Neural progenitor cell (in vitro differentiated cells): ENCODE results near the gene PSME2. TPM values are rescaled to one million over a fixed set of nuclear protein-coding genes. Genes with fewer than 3 reads are reported as not detected.

Experiments used
- DNase-seq: peaks from one replicate; pipeline ENCODE4 v3.0.0-alpha.2; 2016; ENCODE audit warnings: low spot score
- H2AFZ ChIP-seq: fragments of 200-600 bp; sonication (generic); replicated peaks from 2 replicates; pipeline ENCODE4 v1.6.1; 2016; ENCODE audit warnings: antibody characterized with exemption
- H3F3A ChIP-seq: fragments of 200-600 bp; sonication (generic); 2 replicates; pipeline ENCODE4 v1.6.1; 2016; ENCODE audit warnings: antibody characterized with exemption, low read depth
- H3K27ac ChIP-seq: fragments of 200-600 bp; sonication (generic); 2 replicates; pipeline ENCODE4 v1.5.1; 2016; ENCODE audit warnings: mild to moderate bottlenecking
- H3K27me3 ChIP-seq: fragments of 200-600 bp; sonication (generic); 2 replicates; pipeline ENCODE4 v1.6.1; 2016; ENCODE audit warnings: mild to moderate bottlenecking, moderate library complexity
- H3K36me3 ChIP-seq: fragments of 200-600 bp; sonication (generic); 2 replicates; pipeline ENCODE4 v1.5.1; 2016
- H3K4me1 ChIP-seq: fragments of 200-600 bp; sonication (generic); 2 replicates; pipeline ENCODE4 v1.6.1; 2016; ENCODE audit warnings: mixed run types
- H3K4me2 ChIP-seq: fragments of 200-600 bp; sonication (generic); 2 replicates; pipeline ENCODE4 v1.6.1; 2016
- H3K4me3 ChIP-seq: fragments of 200-600 bp; sonication (generic); 2 replicates; pipeline ENCODE4 v1.5.1; 2016
- H3K79me2 ChIP-seq: fragments of 200-600 bp; sonication (generic); 2 replicates; pipeline ENCODE4 v1.6.1; 2016; ENCODE audit warnings: low read depth
- H3K9ac ChIP-seq: fragments of 200-600 bp; sonication (generic); 2 replicates; pipeline ENCODE4 v1.6.1; 2016
- H3K9me3 ChIP-seq: fragments of 200-600 bp; sonication (generic); 2 replicates; pipeline ENCODE4 v1.5.1; 2016; ENCODE audit warnings: low read depth
- H4K20me1 ChIP-seq: fragments of 200-600 bp; sonication (generic); 2 replicates; pipeline ENCODE4 v1.6.1; 2016; ENCODE audit warnings: low read depth
- H3K27ac Mint-ChIP-seq: 3 replicates; pipeline ENCODE4 v1.8.0; 2021; ENCODE audit warnings: mixed read lengths
- H3K27me3 Mint-ChIP-seq: 2 replicates; pipeline ENCODE4 v1.8.0; 2022; ENCODE audit warnings: low read depth, mild to moderate bottlenecking, inconsistent platforms, moderate library complexity, mixed read lengths; ENCODE audit not compliant: insufficient read depth
- H3K36me3 Mint-ChIP-seq: 3 replicates; pipeline ENCODE4 v1.8.0; 2021; ENCODE audit warnings: mixed read lengths
- H3K4me1 Mint-ChIP-seq: 3 replicates; pipeline ENCODE4 v1.8.0; 2021; ENCODE audit warnings: mixed read lengths
- H3K4me3 Mint-ChIP-seq: 3 replicates; pipeline ENCODE4 v1.8.0; 2021; ENCODE audit warnings: mild to moderate bottlenecking, moderate library complexity, mixed read lengths
- H3K9me3 Mint-ChIP-seq: 3 replicates; pipeline ENCODE4 v1.8.0; 2020; ENCODE audit warnings: mixed read lengths
- EZH2 ChIP-seq: fragments of 200-600 bp; sonication (generic); IDR thresholded peaks from 2 replicates; pipeline ENCODE4 v1.6.1; 2017; ENCODE audit warnings: antibody characterized with exemption, mild to moderate bottlenecking, moderate library complexity
- EZH2phosphoT487 ChIP-seq: fragments of 200-600 bp; sonication (generic); IDR thresholded peaks from 2 replicates; pipeline ENCODE4 v1.6.1; 2017; ENCODE audit warnings: antibody characterized with exemption
- microRNA-seq: library from miRNA; unstranded; fragments of <30 nt; microRNA quantifications from one replicate; pipeline ENCODE4, GENCODE V29; 2016
- small RNA-seq: library from RNA; depleted of rRNA; stranded (forward); fragments of <200 nt; gene quantifications from one replicate; pipeline ENCODE3, GENCODE V24; 2015
- total RNA-seq: library from RNA; depleted of rRNA; stranded (reverse); fragments of >200 nt; gene quantifications from 2 replicates; pipeline ENCODE4 v1.2.3, GENCODE V29; 2015; ENCODE audit warnings: low replicate concordance
- TF ChIP-seq, protein P1 (sequence below): fragments of 200-600 bp; sonication (generic); IDR thresholded peaks from 2 replicates; pipeline ENCODE4 v1.5.1; 2017; ENCODE audit warnings: antibody characterized with exemption, mild to moderate bottlenecking

Gene PSME2
- total RNA-seq, 1 donor from 2014 or later = 43.5 TPM

DNA sequence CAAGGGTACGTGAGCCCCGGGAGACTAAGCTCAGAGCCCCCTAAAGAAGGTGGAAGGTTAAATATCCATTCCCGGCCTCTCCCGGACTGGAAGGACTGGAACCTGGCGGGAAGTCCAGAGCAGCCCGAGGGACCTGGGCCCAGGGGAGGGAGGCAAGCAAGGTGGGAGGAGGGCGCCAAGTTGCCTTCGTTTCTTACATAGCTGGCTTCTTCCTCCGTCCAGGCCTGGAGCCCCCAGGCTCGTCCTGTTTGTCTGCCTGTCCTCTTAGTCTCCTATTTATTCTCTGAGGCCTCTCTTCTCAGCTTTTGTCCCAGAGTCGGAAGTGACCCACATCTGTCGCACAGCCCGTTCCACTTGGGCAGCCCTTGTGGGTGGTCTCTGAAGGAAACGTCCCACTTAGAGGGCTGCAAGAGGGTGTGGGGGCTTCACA, 51.6 kb downstream of the PSME2 start:
- Histone ChIP-seq H4K20me1 (no peaks in the 10 kb centered on the region), H3K4me1 (peaks cover 15% of the 10 kb centered on the region), H3K9me3 (no peaks in the 10 kb centered on the region), H3K4me2 (peak overlapping the region; percentile 94), H2AFZ (peak overlapping the region; percentile 75), H3K4me3 (peak overlapping the region; percentile 81), H3K9ac (peak overlapping the region; percentile 5), H3K27ac (no peak overlapping the region), H3F3A (peaks cover 24% of the 10 kb centered on the region), H3K27me3 (no peaks in the 10 kb centered on the region), H3K79me2 (no peaks in the 10 kb centered on the region), H3K36me3 (no peaks in the 10 kb centered on the region)
- DNase-seq = peak; percentile 45
- Mint-ChIP-seq H3K27me3 (peaks cover 8% of the 10 kb centered on the region), H3K4me1 (peaks cover 28% of the 10 kb centered on the region), H3K9me3 (no peaks in the 10 kb centered on the region), H3K4me3 (peak overlapping the region; percentile 95), H3K36me3 (no peaks in the 10 kb centered on the region), H3K27ac (peak overlapping the region; percentile 74)
- TF ChIP-seq EZH2 = no peak
- TF ChIP-seq, protein P1, sequence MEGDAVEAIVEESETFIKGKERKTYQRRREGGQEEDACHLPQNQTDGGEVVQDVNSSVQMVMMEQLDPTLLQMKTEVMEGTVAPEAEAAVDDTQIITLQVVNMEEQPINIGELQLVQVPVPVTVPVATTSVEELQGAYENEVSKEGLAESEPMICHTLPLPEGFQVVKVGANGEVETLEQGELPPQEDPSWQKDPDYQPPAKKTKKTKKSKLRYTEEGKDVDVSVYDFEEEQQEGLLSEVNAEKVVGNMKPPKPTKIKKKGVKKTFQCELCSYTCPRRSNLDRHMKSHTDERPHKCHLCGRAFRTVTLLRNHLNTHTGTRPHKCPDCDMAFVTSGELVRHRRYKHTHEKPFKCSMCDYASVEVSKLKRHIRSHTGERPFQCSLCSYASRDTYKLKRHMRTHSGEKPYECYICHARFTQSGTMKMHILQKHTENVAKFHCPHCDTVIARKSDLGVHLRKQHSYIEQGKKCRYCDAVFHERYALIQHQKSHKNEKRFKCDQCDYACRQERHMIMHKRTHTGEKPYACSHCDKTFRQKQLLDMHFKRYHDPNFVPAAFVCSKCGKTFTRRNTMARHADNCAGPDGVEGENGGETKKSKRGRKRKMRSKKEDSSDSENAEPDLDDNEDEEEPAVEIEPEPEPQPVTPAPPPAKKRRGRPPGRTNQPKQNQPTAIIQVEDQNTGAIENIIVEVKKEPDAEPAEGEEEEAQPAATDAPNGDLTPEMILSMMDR = no peak
- no peak for TF ChIP-seq EZH2phosphoT487

DNA sequence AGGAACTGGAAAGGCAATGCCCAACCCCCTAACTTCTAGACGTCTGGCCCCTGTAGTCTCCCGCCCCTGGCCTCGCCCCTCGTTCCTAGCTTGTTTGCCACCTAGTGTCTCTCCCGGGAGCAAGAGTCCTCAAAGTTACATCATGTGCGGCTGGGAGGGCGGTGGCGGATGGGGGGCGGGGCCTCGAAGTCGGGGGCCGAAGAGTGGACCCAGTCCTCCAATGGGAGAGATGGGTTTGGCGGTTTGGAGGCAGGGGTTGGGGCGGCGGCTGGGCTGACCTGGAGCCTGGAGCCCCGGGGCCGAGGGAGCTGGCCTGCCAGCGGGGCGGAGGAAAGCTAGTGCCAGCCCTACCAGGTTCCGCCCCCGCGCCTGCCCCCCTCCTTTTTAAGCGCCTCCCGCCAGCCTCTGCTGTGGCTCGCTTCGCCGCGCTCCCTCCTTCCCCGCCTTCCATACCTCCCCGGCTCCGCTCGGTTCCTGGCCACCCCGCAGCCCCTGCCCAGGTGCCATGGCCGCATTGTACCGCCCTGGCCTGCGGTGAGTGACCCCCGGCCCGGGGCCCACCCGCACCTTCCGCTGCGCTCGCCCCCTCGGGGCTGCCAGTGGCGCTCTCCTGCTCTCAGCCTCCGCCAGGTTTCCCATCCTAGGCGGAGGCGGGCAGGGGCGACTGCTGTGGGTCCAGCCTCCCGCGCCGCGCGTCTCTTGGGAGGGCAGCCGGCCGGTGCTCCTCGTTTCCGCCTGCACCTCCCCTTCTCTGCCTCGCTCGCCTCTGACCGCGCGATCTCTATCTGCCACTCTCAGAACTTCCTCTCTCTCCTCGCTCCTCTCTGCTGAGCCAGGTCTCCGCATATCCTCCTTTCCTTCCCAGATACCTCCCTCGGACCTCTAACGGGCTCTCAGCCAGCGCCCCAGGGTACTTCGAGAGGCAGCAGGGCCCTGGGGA, 52.2 kb downstream of the PSME2 start, which contains the start of gene PCK2:
Gene PCK2, plus strand, starts transcription at position 411 of the 940 bp plus-strand sequence. Its CDS starts 95 bp downstream, at position 506.
- H3K27ac Mint-ChIP-seq = peak within 1 kb of the TSS; percentile 74
- Histone ChIP-seq H3F3A (peaks cover 24% of the 10 kb centered on the region), H3K9me3 (no peaks in the 10 kb centered on the region), H3K27ac (no peak within 1 kb of the TSS), H2AFZ (peak within 1 kb of the TSS; percentile 75), H3K4me1 (peaks cover 17% of the 10 kb centered on the region), H4K20me1 (no peaks in the 10 kb centered on the region), H3K9ac (peak within 1 kb of the TSS; percentile 5), H3K79me2 (no peaks in the 10 kb centered on the region), H3K4me3 (peak within 1 kb of the TSS; percentile 81), H3K27me3 (no peaks in the 10 kb centered on the region), H3K4me2 (peak within 1 kb of the TSS; percentile 94), H3K36me3 (no peaks in the 10 kb centered on the region)
- TF ChIP-seq EZH2phosphoT487 (no peak), EZH2 (no peak)
- TF ChIP-seq, protein P1 = peak; percentile 9
- H3K27me3 Mint-ChIP-seq = peaks cover 8% of the 10 kb centered on the region
- peak; percentile 95 for DNase-seq
- H3K36me3 Mint-ChIP-seq = no peaks in the 10 kb centered on the region
- no peaks in the 10 kb centered on the region for H3K9me3 Mint-ChIP-seq
- H3K4me3 Mint-ChIP-seq = peak within 1 kb of the TSS; percentile 95
- peaks cover 31% of the 10 kb centered on the region for H3K4me1 Mint-ChIP-seq

Small RNA genes lying within 50 kb of the gene (microRNA-seq; reads per million reads assigned to microRNA genes)
- gene MIR7703 = not detected

Small RNA genes lying within 50 kb of the gene (small RNA-seq; reads per million reads assigned to genes)
- gene AL136295.4 (not detected), gene IPO4 (not detected), gene IRF9 (not detected), gene RNA5SP383 (not detected)

Other genes with a start within 250 kb of the PSME2 start
- 18.6 and 20.4 TPM in 2 replicates for gene DHRS4, start 192.8 kb downstream of the PSME2 start, total RNA-seq
- gene DHRS4L2, start 157.7 kb downstream of the PSME2 start, total RNA-seq = 3.6 and 7.4 TPM in 2 replicates
- gene CARMIL3, start 94.6 kb downstream of the PSME2 start, total RNA-seq = 0.77 and 1.4 TPM in 2 replicates
- not detected in 2 replicates for gene CPNE6, start 75.0 kb downstream of the PSME2 start, total RNA-seq
- 11.1 and 26.6 TPM in 2 replicates for gene PCK2, start 52.3 kb downstream of the PSME2 start, total RNA-seq
- gene DCAF11, start 31.8 kb downstream of the PSME2 start, total RNA-seq = 66.5 and 83.8 TPM in 2 replicates
- 0.54 and 1.9 TPM in 2 replicates for gene NRL, start 31.7 kb downstream of the PSME2 start, total RNA-seq
- gene FITM1, start 16.0 kb downstream of the PSME2 start, total RNA-seq = 0.77 and 1.2 TPM in 2 replicates
- gene PSME1, start 10.4 kb downstream of the PSME2 start, total RNA-seq = 32.7 and 37.5 TPM in 2 replicates
- 14.0 and 23.8 TPM in 2 replicates for gene EMC9, start 5.0 kb downstream of the PSME2 start, total RNA-seq
- gene RNF31, start 888 bp upstream of the PSME2 start, total RNA-seq = 28.8 and 38.3 TPM in 2 replicates
- gene IRF9, start 14.7 kb upstream of the PSME2 start, total RNA-seq = 6.9 and 9.7 TPM in 2 replicates
- 34.6 and 59.8 TPM in 2 replicates for gene REC8, start 25.5 kb upstream of the PSME2 start, total RNA-seq
- gene IPO4, start 42.2 kb upstream of the PSME2 start, total RNA-seq = 15.9 and 35.5 TPM in 2 replicates
- 30.5 and 37.6 TPM in 2 replicates for gene TM9SF1, start 48.8 kb upstream of the PSME2 start, total RNA-seq
- gene TSSK4, start 59.1 kb upstream of the PSME2 start, total RNA-seq = not detected in 2 replicates
- gene CHMP4A, start 66.9 kb upstream of the PSME2 start, total RNA-seq = 35.3 and 37.1 TPM in 2 replicates
- gene MDP1, start 69.5 kb upstream of the PSME2 start, total RNA-seq = 18.3 and 20.1 TPM in 2 replicates
- gene NEDD8, start 85.8 kb upstream of the PSME2 start, total RNA-seq = 170 and 220 TPM in 2 replicates
- gene GMPR2, start 86.3 kb upstream of the PSME2 start, total RNA-seq = 98.4 and 101 TPM in 2 replicates
- gene TINF2, start 96.0 kb upstream of the PSME2 start, total RNA-seq = 32.6 and 42.5 TPM in 2 replicates
- gene TGM1, start 116.6 kb upstream of the PSME2 start, total RNA-seq = 2.6 and 4.9 TPM in 2 replicates
- 7.1 and 22.9 TPM in 2 replicates for gene RABGGTA, start 125.0 kb upstream of the PSME2 start, total RNA-seq
- gene DHRS1, start 153.2 kb upstream of the PSME2 start, total RNA-seq = 19.7 and 27.4 TPM in 2 replicates
- 14.8 and 24.7 TPM in 2 replicates for gene NOP9, start 153.2 kb upstream of the PSME2 start, total RNA-seq
- gene CIDEB, start 161.4 kb upstream of the PSME2 start, total RNA-seq = 0.12 TPM in 1 of 2 replicates, not detected in the other
- gene LTB4R2, start 163.5 kb upstream of the PSME2 start, total RNA-seq = 1.8 and 9.0 TPM in 2 replicates
- gene LTB4R, start 164.9 kb upstream of the PSME2 start, total RNA-seq = 1.9 and 4.6 TPM in 2 replicates
- not detected in 2 replicates for gene ADCY4, start 188.5 kb upstream of the PSME2 start, total RNA-seq
- not detected in 2 replicates for gene RIPK3, start 193.4 kb upstream of the PSME2 start, total RNA-seq
- gene NFATC4, start 221.6 kb upstream of the PSME2 start, total RNA-seq = 38.2 and 95.3 TPM in 2 replicates